ENCODE data around the gene PRPSAP2. TPM values are rescaled to one million over a fixed set of nuclear protein-coding genes. Genes with fewer than 3 reads are reported as not detected.
"Not testable (repeated sequence)": the region's sequence is repeated elsewhere in the genome, so short reads cannot be mapped to it uniquely, and the experiment has no call there.

The PRPSAP2 gene
- total RNA-seq, 2 experiments from 2014 or later = 56.7 to 60.5 TPM

DNA sequence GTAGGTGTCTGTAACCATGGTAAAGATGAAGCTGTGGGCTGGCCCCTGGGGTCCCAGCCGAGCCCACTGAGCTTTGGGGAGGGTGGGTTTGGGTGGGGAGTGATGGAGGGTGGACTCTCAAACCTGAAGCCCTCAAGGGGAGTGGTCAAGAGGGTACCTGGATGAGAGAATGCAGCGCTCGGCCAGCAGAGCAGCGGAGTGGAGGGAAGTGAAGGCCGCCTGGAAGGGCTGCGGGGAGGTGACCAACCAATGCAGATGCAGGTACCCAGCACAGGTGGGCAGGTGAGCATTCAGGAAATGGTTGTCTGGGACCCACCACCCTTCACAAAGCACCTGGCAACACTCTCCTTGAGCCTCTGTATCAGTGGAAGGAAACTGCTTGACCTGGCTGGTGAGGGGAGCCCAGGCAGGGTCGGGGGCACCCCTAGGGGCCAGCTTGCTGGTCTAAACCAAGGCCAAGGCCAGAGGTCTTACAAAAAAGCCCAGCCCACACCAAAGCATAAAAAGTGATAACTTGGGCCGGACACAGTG is 90.6 kb downstream of the PRPSAP2 start:
- no peaks in the 10 kb centered on the region for H3K9me3 Mint-ChIP-seq
- H3K4me3 Mint-ChIP-seq = no peak overlapping the region
- no peaks in the 10 kb centered on the region for H3K36me3 Mint-ChIP-seq
- no peak overlapping the region for H3K27ac Mint-ChIP-seq
- no peak for DNase-seq
- H3K4me1 Mint-ChIP-seq = peaks cover 5% of the 10 kb centered on the region
- no peaks in the 10 kb centered on the region for H3K27me3 Mint-ChIP-seq

DNA sequence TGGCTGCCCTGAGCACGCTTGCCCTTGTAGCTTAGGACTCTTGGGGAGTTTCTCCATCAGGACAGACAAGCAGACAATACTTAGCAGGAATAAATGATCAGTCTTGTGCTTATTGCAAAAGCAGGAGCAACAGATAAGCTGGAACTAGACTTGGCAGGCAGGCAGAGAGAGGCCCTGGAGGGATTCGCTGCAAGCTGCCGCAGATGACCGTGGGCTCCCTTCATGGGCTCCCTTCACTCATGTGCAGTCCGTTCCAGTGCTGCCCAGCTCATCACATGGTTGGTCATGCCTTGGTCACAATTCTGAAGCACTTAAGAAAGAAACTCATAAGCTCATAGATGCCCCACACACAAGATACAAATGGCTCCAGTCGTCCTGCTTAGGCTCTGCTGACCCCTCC is 91.6 kb downstream of the PRPSAP2 start:
- no peak for DNase-seq
- H3K27me3 Mint-ChIP-seq = no peaks in the 10 kb centered on the region
- H3K4me3 Mint-ChIP-seq = no peak overlapping the region
- H3K4me1 Mint-ChIP-seq = peaks cover 8% of the 10 kb centered on the region
- no peaks in the 10 kb centered on the region for H3K9me3 Mint-ChIP-seq
- no peaks in the 10 kb centered on the region for H3K36me3 Mint-ChIP-seq
- H3K27ac Mint-ChIP-seq = no peak overlapping the region

DNA sequence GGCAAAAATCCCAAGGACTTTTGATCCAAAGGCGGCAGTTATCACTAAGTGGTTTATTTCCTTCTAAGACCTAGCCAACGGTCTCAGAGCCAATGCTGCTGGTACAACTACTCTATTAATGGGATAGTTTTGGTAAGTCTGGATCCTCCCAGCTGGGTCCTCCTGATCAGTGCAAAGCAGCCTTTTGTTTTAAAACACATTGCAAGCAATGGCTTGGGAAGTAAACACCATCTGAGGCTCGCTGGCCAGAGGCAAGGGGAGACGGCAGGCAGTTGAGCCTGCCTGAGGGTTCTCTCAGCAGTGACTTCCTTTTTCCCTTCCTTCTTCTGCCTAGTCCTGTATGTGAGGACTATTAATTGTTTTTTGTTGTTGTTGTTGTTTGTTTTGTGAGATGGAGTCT is 92.4 kb downstream of the PRPSAP2 start:
- Mint-ChIP-seq H3K36me3 (no peaks in the 10 kb centered on the region), H3K27ac (no peak overlapping the region), H3K27me3 (no peaks in the 10 kb centered on the region), H3K4me1 (peaks cover 9% of the 10 kb centered on the region), H3K9me3 (no peaks in the 10 kb centered on the region), H3K4me3 (no peak overlapping the region)
- DNase-seq = no peak

DNA sequence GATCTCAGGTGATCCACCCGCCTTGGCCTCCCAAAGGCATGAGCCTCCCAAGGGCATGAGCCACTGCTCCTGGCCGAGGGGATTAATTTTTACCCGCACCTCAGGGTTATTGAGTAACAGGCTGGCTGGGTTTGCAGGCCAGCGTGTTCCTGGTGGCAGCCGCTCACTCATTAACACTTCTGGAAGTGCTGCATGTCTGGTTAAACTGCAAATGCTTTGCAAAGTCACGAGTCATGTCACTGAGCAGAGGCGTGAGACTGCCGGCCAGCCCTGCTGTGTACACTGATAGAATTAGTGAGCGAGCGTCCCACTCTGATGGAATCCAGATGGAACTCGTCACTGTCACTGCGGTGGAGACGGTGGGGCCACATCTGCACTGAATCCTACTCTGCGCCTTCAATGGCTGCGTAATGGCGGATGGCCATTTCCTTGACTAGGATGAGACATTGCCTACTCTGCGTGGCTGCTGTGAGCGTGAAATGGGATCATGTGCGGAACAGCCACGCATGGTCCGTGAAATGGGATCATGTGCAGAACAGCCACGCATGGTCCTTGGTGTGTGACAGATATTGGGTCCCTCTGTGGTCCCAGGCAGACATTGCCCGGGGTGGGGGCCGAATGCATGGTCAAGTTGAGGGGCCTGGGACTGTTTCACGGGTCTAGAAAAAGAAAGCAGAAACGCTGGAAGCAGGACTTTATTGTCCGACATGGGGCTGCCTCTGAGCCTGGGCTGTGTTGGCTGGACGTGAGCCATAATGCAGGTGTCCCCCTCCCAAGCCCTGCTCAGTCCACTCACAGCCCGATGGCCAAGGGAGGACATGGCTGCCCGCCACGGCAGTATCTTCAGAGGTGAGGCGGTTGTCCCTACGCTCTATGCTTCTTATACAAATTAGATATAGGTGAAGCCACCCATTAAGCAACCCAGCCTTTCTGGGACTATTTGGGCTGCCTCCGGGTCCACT is 93.3 kb downstream of the PRPSAP2 start:
- DNase-seq = no peak
- peaks cover 14% of the 10 kb centered on the region for H3K4me1 Mint-ChIP-seq
- H3K4me3 Mint-ChIP-seq = no peak overlapping the region
- H3K27ac Mint-ChIP-seq = no peak overlapping the region
- H3K36me3 Mint-ChIP-seq = peaks cover 2% of the 10 kb centered on the region
- H3K27me3 Mint-ChIP-seq = no peaks in the 10 kb centered on the region
- no peaks in the 10 kb centered on the region for H3K9me3 Mint-ChIP-seq

DNA sequence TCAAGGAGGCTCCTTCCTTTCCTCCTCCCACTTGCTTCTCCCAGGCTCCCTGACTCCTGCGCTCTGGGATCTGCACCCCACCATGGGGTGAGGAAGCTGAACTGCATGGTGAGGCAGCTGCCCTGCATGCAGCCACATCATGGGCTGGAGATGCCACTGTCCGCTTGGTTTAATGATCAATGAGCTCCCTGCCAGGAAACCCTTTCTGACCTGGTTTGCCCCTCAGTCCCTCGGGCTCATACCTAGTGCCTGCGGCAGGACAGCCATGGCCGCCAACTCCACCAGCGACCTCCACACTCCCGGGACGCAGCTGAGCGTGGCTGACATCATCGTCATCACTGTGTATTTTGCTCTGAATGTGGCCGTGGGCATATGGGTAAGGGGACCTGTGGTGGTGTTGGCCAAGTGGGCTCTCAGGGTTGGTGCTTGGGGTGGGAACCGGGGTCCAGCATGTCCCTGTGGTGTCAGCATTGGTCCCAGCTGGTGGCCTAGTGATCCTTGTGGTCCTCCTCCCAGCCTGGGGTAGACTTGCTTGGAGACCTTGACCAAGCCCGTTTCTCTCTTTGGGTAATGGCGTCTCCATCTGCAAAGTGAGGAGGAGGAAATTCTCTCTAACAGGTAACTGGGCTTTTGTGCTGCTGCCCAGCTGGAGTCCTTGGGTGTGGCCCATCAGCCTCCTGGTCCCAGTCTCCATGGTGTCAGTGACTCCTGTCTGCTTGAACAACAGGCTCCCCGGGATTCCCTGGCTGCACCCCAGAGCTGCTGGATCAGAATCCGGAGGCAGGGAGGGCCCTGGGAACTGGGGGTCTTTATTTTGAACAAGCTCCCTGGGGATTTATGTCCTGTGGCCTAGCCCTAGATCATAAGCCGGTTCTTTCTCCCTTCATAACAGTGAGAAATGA is 94.3 kb downstream of the PRPSAP2 start, which contains the start of gene SLC5A10:
SLC5A10 (plus strand) TSS at position 225 of the 902 bp plus-strand sequence; CDS start at position 266, 41 bp downstream.
- no peak for DNase-seq
- Mint-ChIP-seq H3K4me1 (peaks cover 17% of the 10 kb centered on the region), H3K27ac (no peak within 1 kb of the TSS), H3K9me3 (no peaks in the 10 kb centered on the region), H3K27me3 (no peaks in the 10 kb centered on the region), H3K4me3 (no peak within 1 kb of the TSS), H3K36me3 (peaks cover 2% of the 10 kb centered on the region)

DNA sequence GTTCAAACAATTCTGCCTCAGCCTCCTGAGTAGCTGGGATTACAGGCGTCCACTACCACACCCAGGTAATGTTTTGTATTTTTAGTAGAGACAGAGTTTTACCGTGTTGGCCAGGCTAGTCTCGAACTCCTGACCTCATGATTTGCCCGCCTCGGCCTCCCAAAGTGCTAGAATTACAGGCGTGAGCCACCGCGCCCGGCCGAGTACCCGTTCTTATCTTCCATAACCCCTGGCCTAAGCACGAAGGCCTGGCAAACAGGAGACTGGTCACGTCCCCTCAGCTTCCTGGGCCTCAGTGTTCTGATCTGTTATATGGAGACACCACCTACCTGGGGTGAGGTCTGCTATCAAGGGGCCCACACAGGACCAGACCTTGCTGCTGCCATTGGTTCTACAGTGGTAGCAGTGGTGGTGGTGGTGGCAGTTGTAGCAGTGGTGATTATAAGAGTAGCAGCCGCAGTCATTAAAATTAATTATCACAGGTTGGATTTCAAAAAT is 95.3 kb downstream of the PRPSAP2 start:
- Mint-ChIP-seq H3K27ac (no peak overlapping the region), H3K4me1 (peaks cover 17% of the 10 kb centered on the region), H3K9me3 (no peaks in the 10 kb centered on the region), H3K4me3 (no peak overlapping the region), H3K36me3 (peaks cover 2% of the 10 kb centered on the region), H3K27me3 (no peaks in the 10 kb centered on the region)
- no peak for DNase-seq

DNA sequence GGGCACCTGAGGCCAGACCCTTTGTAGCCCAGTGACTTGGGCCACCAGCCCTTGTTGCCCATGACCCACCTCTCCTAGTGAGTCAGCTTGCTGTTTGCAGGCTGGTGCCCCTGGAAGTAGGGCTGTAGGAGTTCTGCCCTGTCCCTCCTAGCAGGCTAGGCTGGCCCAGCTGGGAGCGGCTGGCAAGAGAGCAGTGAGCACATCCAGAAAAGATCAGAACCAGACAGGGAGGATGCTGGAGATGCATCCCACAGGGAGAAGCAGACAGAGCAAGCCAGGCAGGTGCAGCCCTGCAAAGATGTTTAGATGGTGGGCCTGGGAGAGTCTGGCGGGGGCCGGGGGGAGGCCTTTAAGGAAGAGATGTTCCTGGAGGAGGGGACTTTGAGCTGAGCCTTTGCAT is 96.4 kb downstream of the PRPSAP2 start:
- peaks cover 17% of the 10 kb centered on the region for H3K4me1 Mint-ChIP-seq
- no peak overlapping the region for H3K27ac Mint-ChIP-seq
- H3K27me3 Mint-ChIP-seq = no peaks in the 10 kb centered on the region
- H3K9me3 Mint-ChIP-seq = no peaks in the 10 kb centered on the region
- H3K4me3 Mint-ChIP-seq = no peak overlapping the region
- no peak for DNase-seq
- H3K36me3 Mint-ChIP-seq = peaks cover 2% of the 10 kb centered on the region

DNA sequence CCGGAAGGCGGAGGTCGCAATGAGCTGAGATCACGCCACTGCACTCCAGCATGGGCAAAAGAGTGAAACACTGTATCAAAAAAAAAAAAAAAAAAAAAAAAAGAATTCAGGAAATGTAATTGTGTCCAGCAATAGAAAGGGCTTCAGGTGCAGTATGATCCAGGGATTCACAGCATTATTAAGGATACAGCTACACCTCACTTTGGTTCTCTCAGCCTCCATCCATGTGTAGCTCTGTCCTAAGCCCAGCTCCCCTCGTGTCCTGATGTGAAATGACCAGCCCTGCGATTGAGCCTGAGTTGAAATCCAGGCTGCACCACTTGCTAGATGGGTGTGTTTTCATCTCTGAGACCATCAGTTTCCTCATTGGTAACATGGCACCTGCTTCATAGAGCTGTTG is 97.1 kb downstream of the PRPSAP2 start:
- Mint-ChIP-seq H3K9me3 (no peaks in the 10 kb centered on the region), H3K36me3 (peaks cover 2% of the 10 kb centered on the region), H3K27ac (peak overlapping the region; percentile 56), H3K4me3 (peak overlapping the region; percentile 25), H3K27me3 (no peaks in the 10 kb centered on the region), H3K4me1 (peaks cover 17% of the 10 kb centered on the region)
- DNase-seq = no peak

DNA sequence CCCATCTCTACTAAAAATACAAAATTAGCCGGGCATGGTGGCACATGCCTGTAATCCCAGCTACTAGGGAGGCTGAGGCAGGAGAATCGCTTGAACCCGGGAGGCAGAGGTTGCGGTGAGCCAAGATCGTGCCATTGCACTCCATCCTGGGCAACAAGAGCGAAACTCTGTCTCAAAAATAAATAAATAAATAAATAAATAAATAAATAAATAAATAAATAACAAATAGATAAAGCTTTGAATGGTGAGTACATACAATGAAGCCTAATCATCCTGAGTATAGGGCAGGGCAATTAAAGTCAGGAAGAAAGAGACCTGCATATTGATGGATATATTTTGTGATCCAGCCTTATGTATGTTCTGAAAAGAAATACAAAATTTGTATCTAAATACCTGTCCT is 98.1 kb downstream of the PRPSAP2 start:
- H3K9me3 Mint-ChIP-seq, H3K36me3 Mint-ChIP-seq, DNase-seq, H3K27ac Mint-ChIP-seq, H3K27me3 Mint-ChIP-seq, H3K4me3 Mint-ChIP-seq: not testable (repeated sequence)
- H3K4me1 Mint-ChIP-seq = peaks cover 24% of the 10 kb centered on the region

DNA sequence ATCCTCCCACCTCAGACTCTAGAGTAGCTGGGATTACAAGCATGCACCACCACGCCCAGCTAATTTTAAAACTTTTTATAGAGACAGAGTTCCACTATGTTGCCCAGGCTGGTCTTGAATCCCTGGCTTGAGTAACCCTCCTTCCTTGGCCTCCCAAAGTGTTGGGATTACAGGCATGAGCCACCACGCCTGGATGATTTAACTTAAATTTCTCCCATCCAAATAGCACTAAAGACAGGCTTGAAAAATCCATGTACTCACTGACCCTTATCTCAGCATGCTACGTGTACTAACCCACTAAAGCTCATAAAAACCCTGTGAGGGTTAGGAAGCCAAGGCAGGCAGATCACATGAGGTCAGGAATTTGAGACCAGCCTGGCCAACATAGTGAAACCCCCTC is 98.7 kb downstream of the PRPSAP2 start:
- H3K27me3 Mint-ChIP-seq = no peaks in the 10 kb centered on the region
- no peak overlapping the region for H3K27ac Mint-ChIP-seq
- no peak overlapping the region for H3K4me3 Mint-ChIP-seq

DNA sequence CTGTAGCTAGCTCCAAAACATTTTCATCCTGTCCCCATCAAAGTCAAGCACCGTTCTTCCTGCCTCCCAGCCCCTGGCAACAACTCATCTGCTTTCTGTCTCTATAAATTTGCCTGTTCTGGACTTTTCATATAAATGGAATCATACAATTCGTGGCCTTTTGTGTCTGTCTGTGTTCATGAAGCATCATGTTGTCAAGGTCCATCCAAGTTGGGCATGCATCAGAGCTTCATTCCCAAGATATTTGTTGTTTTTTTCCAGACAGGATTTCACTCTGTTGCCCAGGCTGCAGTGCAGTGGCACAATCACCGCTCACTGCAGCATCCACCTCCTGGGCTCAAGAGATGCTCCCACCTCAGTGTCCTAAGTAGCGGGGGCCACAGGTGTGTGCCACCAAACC is 99.9 kb downstream of the PRPSAP2 start:
- H3K4me1 Mint-ChIP-seq = peaks cover 32% of the 10 kb centered on the region
- H3K27me3 Mint-ChIP-seq = no peaks in the 10 kb centered on the region
- no peak overlapping the region for H3K27ac Mint-ChIP-seq
- H3K36me3 Mint-ChIP-seq = peaks cover 2% of the 10 kb centered on the region
- H3K4me3 Mint-ChIP-seq = no peak overlapping the region
- DNase-seq = no peak
- H3K9me3 Mint-ChIP-seq = no peaks in the 10 kb centered on the region

More for the DNA sequence above, 98.7 kb downstream of the PRPSAP2 start:
- Mint-ChIP-seq H3K9me3 (no peaks in the 10 kb centered on the region), H3K36me3 (peaks cover 2% of the 10 kb centered on the region), H3K4me1 (peaks cover 24% of the 10 kb centered on the region)
- DNase-seq = no peak

DNA sequence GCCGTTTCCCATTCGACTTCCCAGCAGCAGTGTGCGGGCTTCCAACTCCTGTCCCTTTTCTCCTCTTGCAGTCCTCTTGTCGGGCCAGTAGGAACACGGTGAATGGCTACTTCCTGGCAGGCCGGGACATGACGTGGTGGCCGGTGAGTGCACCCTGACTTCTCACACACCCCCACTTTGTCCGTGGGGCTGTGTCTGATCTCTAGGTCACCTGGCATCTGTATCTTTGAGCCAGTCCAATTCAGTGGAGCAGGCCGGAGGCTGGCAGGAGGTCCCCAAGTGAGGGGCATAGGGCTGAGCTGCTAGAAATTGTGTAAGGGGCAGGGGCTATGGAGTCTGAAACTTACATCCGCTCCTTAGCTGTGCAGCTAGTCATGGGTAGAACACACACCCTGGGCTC is 100.7 kb downstream of the PRPSAP2 start:
- Mint-ChIP-seq H3K27me3 (no peaks in the 10 kb centered on the region), H3K4me3 (no peak overlapping the region), H3K4me1 (peaks cover 35% of the 10 kb centered on the region), H3K27ac (no peak overlapping the region), H3K9me3 (no peaks in the 10 kb centered on the region), H3K36me3 (peaks cover 2% of the 10 kb centered on the region)
- no peak for DNase-seq

DNA sequence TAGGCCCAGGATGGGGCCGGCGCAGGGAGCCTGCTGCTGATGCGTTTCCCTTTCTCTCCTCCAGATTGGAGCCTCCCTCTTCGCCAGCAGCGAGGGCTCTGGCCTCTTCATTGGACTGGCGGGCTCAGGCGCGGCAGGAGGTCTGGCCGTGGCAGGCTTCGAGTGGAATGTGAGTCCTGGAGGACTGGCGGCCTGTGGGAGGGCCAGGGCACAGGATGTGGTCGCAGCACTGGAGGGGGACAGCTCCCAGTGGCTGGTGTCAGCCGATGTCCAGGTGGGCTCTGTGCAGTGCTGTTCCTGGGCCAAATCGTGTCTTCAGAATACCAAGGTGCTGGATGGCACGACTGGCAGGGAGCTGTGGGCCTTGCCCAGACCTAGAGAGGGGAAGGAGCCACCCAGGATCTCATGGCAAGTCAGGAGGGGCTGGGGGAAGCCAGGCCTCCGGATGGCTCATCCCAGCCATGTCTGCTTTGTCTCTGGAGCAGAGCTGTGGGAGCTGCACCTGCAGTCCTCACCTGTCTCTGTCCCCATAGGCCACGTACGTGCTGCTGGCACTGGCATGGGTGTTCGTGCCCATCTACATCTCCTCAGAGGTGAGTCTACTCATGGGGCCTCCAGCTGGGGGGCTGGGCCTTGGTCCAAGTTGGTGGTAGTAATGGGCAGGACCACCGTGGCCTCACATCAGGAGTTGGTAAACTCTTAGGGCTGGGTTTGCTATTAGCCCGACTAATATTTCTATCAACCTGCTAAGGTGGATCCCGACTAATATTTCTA is 101.3 kb downstream of the PRPSAP2 start:
- Mint-ChIP-seq H3K27ac (no peak overlapping the region), H3K27me3 (no peaks in the 10 kb centered on the region), H3K36me3 (peaks cover 2% of the 10 kb centered on the region), H3K9me3 (no peaks in the 10 kb centered on the region), H3K4me1 (peaks cover 32% of the 10 kb centered on the region), H3K4me3 (no peak overlapping the region)
- no peak for DNase-seq

DNA sequence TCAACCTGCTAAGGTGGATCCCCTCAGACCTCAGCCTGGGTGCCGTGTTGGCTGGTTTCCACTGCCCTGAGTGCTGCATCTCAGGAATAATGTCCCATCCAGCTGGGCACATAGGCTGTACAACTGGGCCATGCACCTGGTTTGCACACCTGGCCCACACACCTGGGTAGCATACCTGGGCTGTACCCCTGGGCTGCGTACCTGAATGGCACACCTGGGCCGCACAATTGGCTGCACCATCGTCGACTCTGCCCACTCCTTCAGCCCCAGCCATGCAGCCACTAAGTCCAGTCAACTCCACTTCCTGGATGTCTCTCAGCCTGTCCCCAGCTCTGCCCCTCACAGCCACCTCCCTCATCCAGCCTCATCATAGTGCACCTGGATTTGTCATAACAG is 101.9 kb downstream of the PRPSAP2 start:
- Mint-ChIP-seq H3K4me3 (no peak overlapping the region), H3K27me3 (no peaks in the 10 kb centered on the region), H3K36me3 (peaks cover 2% of the 10 kb centered on the region), H3K4me1 (peaks cover 29% of the 10 kb centered on the region), H3K27ac (no peak overlapping the region), H3K9me3 (no peaks in the 10 kb centered on the region)
- DNase-seq = no peak

All from activated naive CD8-positive, alpha-beta T cell treated with anti-CD3 and anti-CD28 coated beads for 36 hours (primary cell).